IPS-18a (cell line): ENCODE data around the gene FOXL1.
A peak's percentile ranks its signal among the peaks of the same experiment; 100 is the strongest.

Experiments used
- H3K27ac ChIP-seq: one replicate; pipeline ENCODE4 v1.5.1; 2013; ENCODE audit warnings: low read length
- H3K27me3 ChIP-seq: one replicate; pipeline ENCODE4 v1.6.1; 2013; ENCODE audit warnings: mild to moderate bottlenecking, low read length; ENCODE audit not compliant: control insufficient read depth, insufficient read depth
- H3K36me3 ChIP-seq: one replicate; pipeline ENCODE4 v1.6.1; 2013; ENCODE audit warnings: low read depth, low read length; ENCODE audit not compliant: control insufficient read depth
- H3K4me1 ChIP-seq: one replicate; pipeline ENCODE4 v1.6.1; 2013; ENCODE audit warnings: low read depth, low read length; ENCODE audit not compliant: control insufficient read depth
- H3K4me3 ChIP-seq: one replicate; pipeline ENCODE4 v1.5.1; 2013; ENCODE audit warnings: low read length
- H3K9ac ChIP-seq: one replicate; pipeline ENCODE4 v1.6.1; 2013; ENCODE audit warnings: mild to moderate bottlenecking, low read length, moderate library complexity
- H3K9me3 ChIP-seq: one replicate; pipeline ENCODE4 v1.6.1; 2013; ENCODE audit warnings: low read depth, low read length; ENCODE audit not compliant: control insufficient read depth

The FOXL1 gene

GRCh38 chr16:86565181-86565631, 13.1 kb upstream of the FOXL1 start:
- H3K4me1 ChIP-seq: peaks cover 8% of the 10 kb centered on the region
- no peak overlapping the region for H3K4me3 ChIP-seq
- no peak overlapping the region for H3K9ac ChIP-seq
- H3K36me3 ChIP-seq: no peaks in the 10 kb centered on the region
- H3K9me3 ChIP-seq: no peaks in the 10 kb centered on the region
- peaks cover 78% of the 10 kb centered on the region for H3K27me3 ChIP-seq
- no peak overlapping the region for H3K27ac ChIP-seq

- Histone ChIP-seq H3K9ac (no peak overlapping the region), H3K4me3 (peak overlapping the region; percentile 23)
Observed at GRCh38 chr16:86565644-86566511, 12.5 kb upstream of the FOXL1 start.

GRCh38 chr16:86566601-86566965, 11.8 kb upstream of the FOXL1 start, which contains the start of gene FOXC2:
Gene FOXC2 (plus strand): TSS chr16:86566829. CDS start chr16:86567336, 507 bp downstream.
- peaks cover 91% of the 10 kb centered on the region for H3K27me3 ChIP-seq
- no peak within 1 kb of the TSS for H3K9ac ChIP-seq
- H3K4me3 ChIP-seq: peak within 1 kb of the TSS; percentile 36
- no peaks in the 10 kb centered on the region for H3K9me3 ChIP-seq
- H3K36me3 ChIP-seq: no peaks in the 10 kb centered on the region
- peaks cover 17% of the 10 kb centered on the region for H3K4me1 ChIP-seq
- no peak within 1 kb of the TSS for H3K27ac ChIP-seq

More at GRCh38 chr16:86565644-86566511, 12.5 kb upstream of the FOXL1 start:
- H3K9me3 ChIP-seq: no peaks in the 10 kb centered on the region
- peaks cover 13% of the 10 kb centered on the region for H3K4me1 ChIP-seq
- no peak overlapping the region for H3K27ac ChIP-seq
- no peaks in the 10 kb centered on the region for H3K36me3 ChIP-seq
- peaks cover 84% of the 10 kb centered on the region for H3K27me3 ChIP-seq

GRCh38 chr16:86566966-86567700, 11.2 kb upstream of the FOXL1 start:
- H3K9me3 ChIP-seq: no peaks in the 10 kb centered on the region
- peaks cover 17% of the 10 kb centered on the region for H3K4me1 ChIP-seq
- no peaks in the 10 kb centered on the region for H3K36me3 ChIP-seq
- no peak overlapping the region for H3K9ac ChIP-seq
- H3K27me3 ChIP-seq: peaks cover 97% of the 10 kb centered on the region
- H3K4me3 ChIP-seq: peak overlapping the region; percentile 36
- no peak overlapping the region for H3K27ac ChIP-seq

GRCh38 chr16:86567701-86568581, 10.4 kb upstream of the FOXL1 start:
- Histone ChIP-seq H3K9ac (no peak overlapping the region), H3K4me3 (no peak overlapping the region), H3K4me1 (peaks cover 18% of the 10 kb centered on the region), H3K36me3 (no peaks in the 10 kb centered on the region), H3K9me3 (no peaks in the 10 kb centered on the region), H3K27ac (no peak overlapping the region), H3K27me3 (peaks cover 99% of the 10 kb centered on the region)

- no peaks in the 10 kb centered on the region for H3K9me3 ChIP-seq
- peaks cover 24% of the 10 kb centered on the region for H3K4me1 ChIP-seq
- no peak overlapping the region for H3K9ac ChIP-seq
- H3K27me3 ChIP-seq: peaks cover 99% of the 10 kb centered on the region
- H3K4me3 ChIP-seq: no peak overlapping the region
- H3K27ac ChIP-seq: no peak overlapping the region
- H3K36me3 ChIP-seq: no peaks in the 10 kb centered on the region
Observed at GRCh38 chr16:86568677-86569623, 9.4 kb upstream of the FOXL1 start.

- no peak overlapping the region for H3K9ac ChIP-seq
- H3K27me3 ChIP-seq: peaks cover 99% of the 10 kb centered on the region
- H3K4me3 ChIP-seq: no peak overlapping the region
- H3K4me1 ChIP-seq: peaks cover 21% of the 10 kb centered on the region
- no peak overlapping the region for H3K27ac ChIP-seq
- H3K36me3 ChIP-seq: no peaks in the 10 kb centered on the region
- no peaks in the 10 kb centered on the region for H3K9me3 ChIP-seq
Observed at GRCh38 chr16:86569701-86570447, 8.5 kb upstream of the FOXL1 start.

- no peaks in the 10 kb centered on the region for H3K9me3 ChIP-seq
- no peaks in the 10 kb centered on the region for H3K36me3 ChIP-seq
- no peak overlapping the region for H3K27ac ChIP-seq
- H3K27me3 ChIP-seq: peaks cover 99% of the 10 kb centered on the region
- H3K4me3 ChIP-seq: no peak overlapping the region
- H3K9ac ChIP-seq: no peak overlapping the region
- H3K4me1 ChIP-seq: peaks cover 24% of the 10 kb centered on the region
Observed at GRCh38 chr16:86570558-86571529, 7.5 kb upstream of the FOXL1 start.

- Histone ChIP-seq H3K4me3 (no peak overlapping the region), H3K4me1 (peaks cover 21% of the 10 kb centered on the region), H3K27me3 (peaks cover 99% of the 10 kb centered on the region), H3K27ac (no peak overlapping the region), H3K36me3 (no peaks in the 10 kb centered on the region), H3K9me3 (no peaks in the 10 kb centered on the region), H3K9ac (no peak overlapping the region)
Observed at GRCh38 chr16:86571530-86571915, 6.8 kb upstream of the FOXL1 start.
